ENCODE measurements around the gene ENPEP.

DNA sequence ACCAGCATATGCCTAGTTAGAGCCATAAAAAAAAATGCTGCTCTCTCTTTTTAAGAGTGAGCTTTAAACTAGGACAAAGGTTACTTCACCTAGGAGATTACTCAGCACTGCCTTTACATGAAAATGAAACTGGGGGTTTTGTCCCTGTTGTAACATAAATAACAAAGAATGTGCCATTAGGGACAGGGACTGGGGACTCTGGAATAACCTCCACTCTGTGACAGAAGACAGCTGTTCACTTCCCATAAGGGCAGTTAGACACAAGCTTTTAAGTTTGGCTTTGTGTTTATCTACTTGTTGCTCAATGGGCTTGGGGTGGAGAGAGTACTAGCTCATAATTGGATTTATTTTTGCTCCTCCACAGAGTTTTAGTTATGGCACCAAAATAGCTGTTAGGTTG, 11.9 kb downstream of the ENPEP start:
- TF ChIP-seq, protein P1, sequence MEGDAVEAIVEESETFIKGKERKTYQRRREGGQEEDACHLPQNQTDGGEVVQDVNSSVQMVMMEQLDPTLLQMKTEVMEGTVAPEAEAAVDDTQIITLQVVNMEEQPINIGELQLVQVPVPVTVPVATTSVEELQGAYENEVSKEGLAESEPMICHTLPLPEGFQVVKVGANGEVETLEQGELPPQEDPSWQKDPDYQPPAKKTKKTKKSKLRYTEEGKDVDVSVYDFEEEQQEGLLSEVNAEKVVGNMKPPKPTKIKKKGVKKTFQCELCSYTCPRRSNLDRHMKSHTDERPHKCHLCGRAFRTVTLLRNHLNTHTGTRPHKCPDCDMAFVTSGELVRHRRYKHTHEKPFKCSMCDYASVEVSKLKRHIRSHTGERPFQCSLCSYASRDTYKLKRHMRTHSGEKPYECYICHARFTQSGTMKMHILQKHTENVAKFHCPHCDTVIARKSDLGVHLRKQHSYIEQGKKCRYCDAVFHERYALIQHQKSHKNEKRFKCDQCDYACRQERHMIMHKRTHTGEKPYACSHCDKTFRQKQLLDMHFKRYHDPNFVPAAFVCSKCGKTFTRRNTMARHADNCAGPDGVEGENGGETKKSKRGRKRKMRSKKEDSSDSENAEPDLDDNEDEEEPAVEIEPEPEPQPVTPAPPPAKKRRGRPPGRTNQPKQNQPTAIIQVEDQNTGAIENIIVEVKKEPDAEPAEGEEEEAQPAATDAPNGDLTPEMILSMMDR (IDR thresholded peaks at IDR 0.05): no peak
- TF ChIP-seq POLR2A (IDR thresholded peaks at IDR 0.05) (no peak), POLR2AphosphoS5 (IDR thresholded peaks at IDR 0.05) (no peak)

Measured in stomach (tissue), 4 donors.